ENCODE measurements around the gene LVRN. TPM values are rescaled to one million over a fixed set of nuclear protein-coding genes. Genes with fewer than 3 reads are reported as not detected.

LVRN gene
- total and polyA plus RNA-seq, 8 donors: 0.06 to 1.9 (median 1.2) TPM

DNA sequence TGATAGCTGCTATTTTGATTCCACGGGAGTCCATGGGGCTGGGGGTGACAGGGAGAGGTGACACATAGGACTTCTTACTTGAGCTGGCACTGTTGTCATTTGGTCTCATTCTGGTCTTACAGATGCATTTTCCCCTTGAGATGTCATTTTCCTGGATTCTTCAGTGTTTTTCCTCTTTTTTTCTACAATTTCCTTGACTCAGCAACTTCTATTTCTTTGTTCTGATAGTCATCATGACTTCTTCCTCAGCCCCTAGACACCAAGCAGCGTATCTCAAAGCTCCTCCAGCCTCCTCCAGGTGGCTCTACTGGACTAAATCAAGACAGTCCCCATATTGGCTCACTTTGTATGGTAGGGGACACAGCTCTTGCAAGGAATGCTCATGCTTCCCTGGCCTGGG lies 16.5 kb downstream of the LVRN start:
- DNase-seq (no peak), ATAC-seq (no peak)
- H3K9me3 ChIP-seq: no peaks in the 10 kb centered on the region
- TF ChIP-seq, protein P1, sequence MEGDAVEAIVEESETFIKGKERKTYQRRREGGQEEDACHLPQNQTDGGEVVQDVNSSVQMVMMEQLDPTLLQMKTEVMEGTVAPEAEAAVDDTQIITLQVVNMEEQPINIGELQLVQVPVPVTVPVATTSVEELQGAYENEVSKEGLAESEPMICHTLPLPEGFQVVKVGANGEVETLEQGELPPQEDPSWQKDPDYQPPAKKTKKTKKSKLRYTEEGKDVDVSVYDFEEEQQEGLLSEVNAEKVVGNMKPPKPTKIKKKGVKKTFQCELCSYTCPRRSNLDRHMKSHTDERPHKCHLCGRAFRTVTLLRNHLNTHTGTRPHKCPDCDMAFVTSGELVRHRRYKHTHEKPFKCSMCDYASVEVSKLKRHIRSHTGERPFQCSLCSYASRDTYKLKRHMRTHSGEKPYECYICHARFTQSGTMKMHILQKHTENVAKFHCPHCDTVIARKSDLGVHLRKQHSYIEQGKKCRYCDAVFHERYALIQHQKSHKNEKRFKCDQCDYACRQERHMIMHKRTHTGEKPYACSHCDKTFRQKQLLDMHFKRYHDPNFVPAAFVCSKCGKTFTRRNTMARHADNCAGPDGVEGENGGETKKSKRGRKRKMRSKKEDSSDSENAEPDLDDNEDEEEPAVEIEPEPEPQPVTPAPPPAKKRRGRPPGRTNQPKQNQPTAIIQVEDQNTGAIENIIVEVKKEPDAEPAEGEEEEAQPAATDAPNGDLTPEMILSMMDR (IDR thresholded peaks at IDR 0.05): no peak
- no peak overlapping the region for H3K27ac ChIP-seq
- H3K36me3 ChIP-seq: no peaks in the 10 kb centered on the region
- no peak overlapping the region for H3K4me3 ChIP-seq
- no peaks in the 10 kb centered on the region for H3K27me3 ChIP-seq
- no peaks in the 10 kb centered on the region for H3K4me1 ChIP-seq
- intact Hi-C loops (cut with DNase I): no loop called here

DNA sequence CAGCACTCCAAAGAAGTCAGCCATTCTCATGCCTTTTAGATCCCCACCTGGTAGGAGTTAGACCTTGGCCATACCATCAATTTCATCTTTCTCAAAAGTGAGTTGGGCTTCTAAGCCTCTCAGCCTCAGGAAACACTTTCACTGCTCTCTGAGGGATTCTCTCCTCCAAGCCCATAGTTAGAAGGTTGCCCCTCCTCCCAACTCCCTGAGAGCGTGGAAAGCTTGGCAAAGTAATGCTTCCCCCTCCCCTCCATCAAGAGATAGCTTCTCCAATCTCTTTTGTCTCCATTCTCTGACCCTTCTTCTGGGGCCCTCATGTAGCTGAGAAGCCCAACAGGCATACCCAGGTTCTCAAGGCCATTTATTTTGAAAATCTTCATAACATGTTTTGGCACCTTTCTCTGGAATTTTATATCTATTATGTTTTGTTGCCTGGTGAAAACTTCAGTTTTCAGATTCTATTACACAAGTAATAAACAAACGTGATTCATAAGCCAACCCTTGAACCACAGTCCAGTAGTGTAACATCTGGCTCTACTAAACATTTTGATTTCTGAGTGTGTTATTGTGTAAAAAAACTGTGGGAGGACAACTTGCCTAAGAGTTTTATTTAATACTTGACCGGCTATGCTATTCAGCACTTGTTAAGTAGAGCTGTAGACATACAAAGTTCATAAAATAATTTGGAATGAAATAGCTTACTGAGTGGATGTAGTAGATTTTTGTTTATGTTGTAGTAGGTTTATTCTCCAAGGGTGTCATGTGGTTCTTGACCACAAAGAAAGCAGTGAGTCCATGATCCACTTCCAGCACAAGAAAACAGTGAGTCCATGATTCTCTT lies 17.1 kb downstream of the LVRN start:
- DNase-seq: peak in 1 of 4 donors; percentile 54
- H3K27ac ChIP-seq: no peak overlapping the region
- intact Hi-C loops (cut with DNase I): no loop called here

GRCh38 chr5:115983519-115983918 lies 21.2 kb downstream of the LVRN start:
- DNase-seq (no peak), ATAC-seq (no peak)
- Histone ChIP-seq H3K36me3 (no peaks in the 10 kb centered on the region), H3K9me3 (no peaks in the 10 kb centered on the region), H3K27ac (no peak overlapping the region), H3K4me3 (no peak overlapping the region), H3K27me3 (no peaks in the 10 kb centered on the region), H3K4me1 (no peaks in the 10 kb centered on the region)
- TF ChIP-seq, protein P1 (IDR thresholded peaks at IDR 0.05): no peak
- intact Hi-C loops (cut with DNase I): no loop called here

More for the DNA sequence above, 17.1 kb downstream of the LVRN start:
- Histone ChIP-seq H3K36me3 (no peaks in the 10 kb centered on the region), H3K27me3 (no peaks in the 10 kb centered on the region), H3K4me1 (no peaks in the 10 kb centered on the region), H3K9me3 (no peaks in the 10 kb centered on the region), H3K4me3 (no peak overlapping the region)
- TF ChIP-seq, protein P1 (IDR thresholded peaks at IDR 0.05): no peak
- peak; percentile 74 for ATAC-seq

DNA sequence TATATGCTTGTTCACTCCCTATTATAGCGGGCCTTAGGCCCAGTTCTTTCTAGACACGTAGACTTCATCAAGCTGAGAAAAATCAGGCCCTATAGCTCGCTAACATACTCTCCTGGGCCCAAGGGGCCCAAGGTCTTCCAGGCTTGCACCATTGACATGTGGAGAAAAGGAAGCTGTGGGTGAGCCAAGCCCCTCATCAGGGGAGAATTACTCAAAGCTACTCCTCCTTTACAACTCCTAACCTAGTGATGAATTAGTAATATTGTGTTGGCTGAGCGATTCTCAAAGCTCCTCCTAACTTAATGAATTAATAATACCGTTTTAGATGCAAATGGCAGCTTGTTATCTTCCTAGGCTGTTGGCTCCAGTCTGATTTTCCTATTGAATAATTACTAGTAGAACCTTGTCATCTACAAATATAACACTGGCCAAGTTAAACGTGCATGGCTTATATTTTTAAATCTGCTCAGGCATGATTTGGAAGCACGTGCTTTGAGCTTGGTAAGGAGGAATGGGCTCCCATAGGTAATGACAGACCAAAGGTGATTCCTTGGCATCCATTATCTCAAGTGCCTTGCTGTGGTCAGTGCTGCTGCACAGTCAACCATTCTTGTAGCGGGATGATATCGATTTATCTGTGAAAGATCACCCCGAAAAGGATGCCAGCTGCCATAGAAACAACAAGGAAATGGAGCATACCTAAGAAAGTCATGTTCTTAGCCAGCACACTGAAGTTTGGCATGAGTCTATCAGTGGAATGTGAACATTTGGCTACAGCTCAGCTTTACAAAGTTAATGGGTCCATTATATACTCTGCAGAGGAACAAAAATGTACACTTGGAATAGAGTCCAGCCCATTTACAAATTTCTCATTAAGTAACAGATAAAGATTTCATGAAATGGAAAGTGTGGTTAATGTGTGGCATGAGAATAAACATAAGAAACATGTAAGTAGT lies 23.8 kb downstream of the LVRN start:
- peak in 2 of 4 donors; percentile 82 to 84 for DNase-seq
- ATAC-seq: no peak
- no peaks in the 10 kb centered on the region for H3K4me1 ChIP-seq
- no peak overlapping the region for H3K4me3 ChIP-seq
- no peaks in the 10 kb centered on the region for H3K36me3 ChIP-seq
- intact Hi-C loops (cut with DNase I): no loop called here
- H3K27me3 ChIP-seq: no peaks in the 10 kb centered on the region
- no peaks in the 10 kb centered on the region for H3K9me3 ChIP-seq
- TF ChIP-seq, protein P1 (IDR thresholded peaks at IDR 0.05): no peak
- no peak overlapping the region for H3K27ac ChIP-seq

- TF ChIP-seq, protein P1 (IDR thresholded peaks at IDR 0.05): no peak
- Histone ChIP-seq H3K4me3 (no peak overlapping the region), H3K27ac (no peak overlapping the region), H3K9me3 (no peaks in the 10 kb centered on the region), H3K27me3 (no peaks in the 10 kb centered on the region), H3K4me1 (no peaks in the 10 kb centered on the region), H3K36me3 (no peaks in the 10 kb centered on the region)
- DNase-seq (no peak), ATAC-seq (no peak)
- intact Hi-C loops (cut with DNase I): no loop called here
These were observed 25.7 kb downstream of the LVRN start for GRCh38 chr5:115988002-115988401.

All from left lung (tissue), 10 donors.